WTC11 (cell line): ENCODE data around the gene SSR3. TPM values are rescaled to one million over a fixed set of nuclear protein-coding genes. Genes with fewer than 3 reads are reported as not detected.

ENCODE experiments used
- ATAC-seq: fragments of 200-7000 bp; cut with Tn5 transposase; 2 replicates; pipeline ENCODE4 v1.10.0; 2021; ENCODE audit warnings: mild to moderate bottlenecking, moderate library complexity
- CTCF ChIA-PET: fragments of 300-600 bp; sonication (Branson Sonifier 250); formaldehyde crosslinking; loops from one replicate; lab custom pipeline; 2021; ENCODE audit warnings: antibody characterized with exemption; lab: Charles Lee
- POLR2A ChIA-PET: fragments of 350-600 bp; sonication (Branson Sonifier 250); formaldehyde crosslinking; loops from one replicate; lab custom pipeline; 2021; ENCODE audit warnings: antibody characterized with exemption; lab: Charles Lee
- DNase-seq: peaks from one replicate; pipeline ENCODE4 v3.0.0; 2021; ENCODE audit warnings: low spot score
- H3K27ac Mint-ChIP-seq: 2 replicates; pipeline ENCODE4 v1.8.0; 2021; ENCODE audit warnings: mixed read lengths
- H3K27me3 Mint-ChIP-seq: 2 replicates; pipeline ENCODE4 v1.8.0; 2021; ENCODE audit warnings: low read depth, mild to moderate bottlenecking, moderate library complexity, mixed read lengths
- H3K36me3 Mint-ChIP-seq: 2 replicates; pipeline ENCODE4 v1.8.0; 2021; ENCODE audit warnings: mixed read lengths
- H3K4me1 Mint-ChIP-seq: 2 replicates; pipeline ENCODE4 v1.8.0; 2022; ENCODE audit warnings: mixed read lengths
- H3K4me3 Mint-ChIP-seq: 2 replicates; pipeline ENCODE4 v1.8.0; 2021; ENCODE audit warnings: mild to moderate bottlenecking, moderate library complexity, mixed read lengths
- H3K9me3 Mint-ChIP-seq: 2 replicates; pipeline ENCODE4 v1.8.0; 2021; ENCODE audit warnings: mixed read lengths
- ETV6 ChIP-seq: sonication (generic); formaldehyde crosslinking; IDR thresholded peaks from 2 replicates; pipeline ENCODE4 v1.8.1; 2022; ENCODE audit warnings: mild to moderate bottlenecking, missing genetic modification reagents
- FOXP4 ChIP-seq: sonication (generic); formaldehyde crosslinking; IDR thresholded peaks from 2 replicates; pipeline ENCODE4 v1.8.0; 2022; ENCODE audit warnings: mild to moderate bottlenecking, missing genetic modification reagents
- IRF2 ChIP-seq: sonication (generic); formaldehyde crosslinking; IDR thresholded peaks from 2 replicates; pipeline ENCODE4 v1.8.0; 2022; ENCODE audit warnings: low read depth, missing genetic modification reagents, borderline replicate concordance
- JAZF1 ChIP-seq: fragments of 250-450 bp; sonication (Bioruptor Pico); IDR thresholded peaks from 2 replicates; pipeline ENCODE4 v1.9.0; 2021; ENCODE audit warnings: moderate library complexity, mild to moderate bottlenecking, inconsistent platforms
- JUN ChIP-seq: sonication (generic); formaldehyde crosslinking; IDR thresholded peaks from 2 replicates; pipeline ENCODE4 v1.8.0; 2023; ENCODE audit warnings: mild to moderate bottlenecking, missing genetic modification reagents
- MLX ChIP-seq: sonication (generic); formaldehyde crosslinking; IDR thresholded peaks from 2 replicates; pipeline ENCODE4 v1.8.1; 2023; ENCODE audit warnings: mild to moderate bottlenecking, missing genetic modification reagents, moderate library complexity
- SMAD3 ChIP-seq: sonication (generic); formaldehyde crosslinking; IDR thresholded peaks from 2 replicates; pipeline ENCODE4 v1.8.0; 2022; ENCODE audit warnings: missing genetic modification reagents, mild to moderate bottlenecking, borderline replicate concordance
- TP53 ChIP-seq: sonication (generic); formaldehyde crosslinking; IDR thresholded peaks from 2 replicates; pipeline ENCODE4 v1.8.1; 2023; ENCODE audit warnings: mild to moderate bottlenecking, missing genetic modification reagents
- ZBTB21 ChIP-seq: sonication (generic); formaldehyde crosslinking; IDR thresholded peaks from 2 replicates; pipeline ENCODE4 v1.8.1; 2023; ENCODE audit warnings: mild to moderate bottlenecking, missing genetic modification reagents, borderline replicate concordance
- ZNF121 ChIP-seq: sonication (generic); formaldehyde crosslinking; IDR thresholded peaks from 2 replicates; pipeline ENCODE4 v1.8.0; 2023; ENCODE audit warnings: missing genetic modification reagents
- ZNF219 ChIP-seq: sonication (generic); formaldehyde crosslinking; IDR thresholded peaks from 2 replicates; pipeline ENCODE4 v1.8.0; 2023; ENCODE audit warnings: missing genetic modification reagents, mild to moderate bottlenecking, borderline replicate concordance
- ZNF232 ChIP-seq: sonication (generic); formaldehyde crosslinking; IDR thresholded peaks from 2 replicates; pipeline ENCODE4 v1.8.0; 2022; ENCODE audit warnings: mild to moderate bottlenecking, missing genetic modification reagents
- total RNA-seq: library from RNA; stranded (reverse); gene quantifications from 3 replicates; pipeline ENCODE4 v1.2.3, GENCODE V29; 2021
- TF ChIP-seq, protein P1 (sequence below): sonication (generic); formaldehyde crosslinking; IDR thresholded peaks from 2 replicates; pipeline ENCODE4 v1.8.0; 2022; ENCODE audit warnings: mild to moderate bottlenecking, missing genetic modification reagents
- TF ChIP-seq, protein P2 (sequence below): fragments of 250-450 bp; sonication (Bioruptor Pico); IDR thresholded peaks from 2 replicates; pipeline ENCODE4 v1.9.0; 2021; ENCODE audit warnings: mild to moderate bottlenecking
- TF ChIP-seq, protein P3 (sequence below): sonication (generic); formaldehyde crosslinking; IDR thresholded peaks from 2 replicates; pipeline ENCODE4 v1.8.0; 2022; ENCODE audit warnings: mild to moderate bottlenecking, missing genetic modification reagents
- TF ChIP-seq, protein P4 (sequence below): fragments of 250-450 bp; sonication (Bioruptor Pico); IDR thresholded peaks from 2 replicates; pipeline ENCODE4 v1.8.0; 2021; ENCODE audit warnings: mild to moderate bottlenecking
- TF ChIP-seq, protein P5 (sequence below): sonication (generic); formaldehyde crosslinking; conservative IDR thresholded peaks from 2 replicates; pipeline ENCODE4 v1.8.1; 2022; ENCODE audit warnings: mild to moderate bottlenecking, missing genetic modification reagents

SSR3 gene
- total RNA-seq, 1 experiment from 2014 or later = 162 TPM

DNA sequence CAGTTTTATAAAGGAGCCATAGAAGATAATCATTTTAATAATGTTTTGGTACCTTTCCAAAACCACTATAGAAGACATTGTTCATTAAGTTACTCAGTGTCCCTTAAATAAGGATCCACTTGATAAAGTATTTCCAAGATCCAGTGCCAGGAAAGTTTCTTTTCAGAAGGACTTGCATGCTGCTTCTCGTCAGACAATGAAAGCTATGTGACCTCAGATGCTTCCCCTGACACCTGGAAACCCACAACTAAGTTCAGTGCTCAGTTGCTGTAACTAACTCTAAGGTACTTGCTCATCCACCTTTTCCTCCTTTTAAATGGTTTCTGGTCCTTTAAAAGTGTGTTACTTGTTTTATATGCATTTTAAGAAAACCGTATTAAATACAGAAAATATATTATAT, 7.3 kb downstream of the SSR3 start (continued):
- TF ChIP-seq FOXP4 (CRISPR knock-in tag) = no peak

DNA sequence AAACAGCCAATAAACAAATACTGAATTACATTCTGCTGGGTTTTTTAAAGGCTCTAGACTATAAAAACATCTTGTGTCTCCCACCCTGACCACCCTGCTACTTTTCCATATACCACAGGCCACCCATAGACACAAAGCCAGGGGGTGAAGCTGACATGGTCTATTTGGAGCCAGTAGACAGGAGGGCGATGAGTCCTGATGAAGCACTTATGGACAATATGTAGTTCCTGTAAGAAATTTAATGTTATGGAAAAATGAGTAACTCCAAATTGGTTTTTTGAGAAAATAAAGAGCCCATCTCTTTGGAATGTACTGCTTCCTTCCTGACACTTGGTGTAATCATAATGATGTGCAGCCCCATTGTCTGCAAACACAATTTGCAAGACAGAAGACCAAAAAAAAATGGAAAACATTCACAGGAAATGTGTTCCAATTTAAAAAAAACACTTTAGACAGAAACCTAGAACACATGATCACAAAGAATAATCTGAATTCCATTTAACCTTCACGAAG, 11.8 kb downstream of the SSR3 start:
- CTCF ChIA-PET = interaction anchor here (0.9 to 1.4 kb wide), 3 partner anchors 11 to 132 kb away, joined by 3 to 4 read pairs (median 3); partner anchors contain the start of gene SSR3
- Mint-ChIP-seq H3K9me3 (no peaks in the 10 kb centered on the region), H3K27me3 (no peaks in the 10 kb centered on the region), H3K36me3 (peaks cover 59% of the 10 kb centered on the region), H3K27ac (no peak overlapping the region), H3K4me1 (no peaks in the 10 kb centered on the region), H3K4me3 (no peak overlapping the region)
- ATAC-seq = no peak
- DNase-seq = no peak
- TF ChIP-seq, protein P1, sequence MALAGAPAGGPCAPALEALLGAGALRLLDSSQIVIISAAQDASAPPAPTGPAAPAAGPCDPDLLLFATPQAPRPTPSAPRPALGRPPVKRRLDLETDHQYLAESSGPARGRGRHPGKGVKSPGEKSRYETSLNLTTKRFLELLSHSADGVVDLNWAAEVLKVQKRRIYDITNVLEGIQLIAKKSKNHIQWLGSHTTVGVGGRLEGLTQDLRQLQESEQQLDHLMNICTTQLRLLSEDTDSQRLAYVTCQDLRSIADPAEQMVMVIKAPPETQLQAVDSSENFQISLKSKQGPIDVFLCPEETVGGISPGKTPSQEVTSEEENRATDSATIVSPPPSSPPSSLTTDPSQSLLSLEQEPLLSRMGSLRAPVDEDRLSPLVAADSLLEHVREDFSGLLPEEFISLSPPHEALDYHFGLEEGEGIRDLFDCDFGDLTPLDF = no peak
- TF ChIP-seq ZBTB21 (CRISPR knock-in tag) (no peak), ETV6 (CRISPR knock-in tag) (no peak), IRF2 (no peak), ZNF232 (no peak), SMAD3 (CRISPR knock-in tag) (no peak), MLX (CRISPR knock-in tag) (no peak), ZNF219 (CRISPR knock-in tag) (no peak), JAZF1 (no peak), ZNF121 (CRISPR knock-in tag) (no peak), TP53 (CRISPR knock-in tag) (no peak), JUN (CRISPR knock-in tag) (no peak)
- TF ChIP-seq, protein P2, sequence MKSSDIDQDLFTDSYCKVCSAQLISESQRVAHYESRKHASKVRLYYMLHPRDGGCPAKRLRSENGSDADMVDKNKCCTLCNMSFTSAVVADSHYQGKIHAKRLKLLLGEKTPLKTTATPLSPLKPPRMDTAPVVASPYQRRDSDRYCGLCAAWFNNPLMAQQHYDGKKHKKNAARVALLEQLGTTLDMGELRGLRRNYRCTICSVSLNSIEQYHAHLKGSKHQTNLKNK (CRISPR knock-in tag) = no peak
- TF ChIP-seq, protein P3, sequence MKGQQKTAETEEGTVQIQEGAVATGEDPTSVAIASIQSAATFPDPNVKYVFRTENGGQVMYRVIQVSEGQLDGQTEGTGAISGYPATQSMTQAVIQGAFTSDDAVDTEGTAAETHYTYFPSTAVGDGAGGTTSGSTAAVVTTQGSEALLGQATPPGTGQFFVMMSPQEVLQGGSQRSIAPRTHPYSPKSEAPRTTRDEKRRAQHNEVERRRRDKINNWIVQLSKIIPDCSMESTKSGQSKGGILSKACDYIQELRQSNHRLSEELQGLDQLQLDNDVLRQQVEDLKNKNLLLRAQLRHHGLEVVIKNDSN (CRISPR knock-in tag) = no peak
- TF ChIP-seq, protein P4, sequence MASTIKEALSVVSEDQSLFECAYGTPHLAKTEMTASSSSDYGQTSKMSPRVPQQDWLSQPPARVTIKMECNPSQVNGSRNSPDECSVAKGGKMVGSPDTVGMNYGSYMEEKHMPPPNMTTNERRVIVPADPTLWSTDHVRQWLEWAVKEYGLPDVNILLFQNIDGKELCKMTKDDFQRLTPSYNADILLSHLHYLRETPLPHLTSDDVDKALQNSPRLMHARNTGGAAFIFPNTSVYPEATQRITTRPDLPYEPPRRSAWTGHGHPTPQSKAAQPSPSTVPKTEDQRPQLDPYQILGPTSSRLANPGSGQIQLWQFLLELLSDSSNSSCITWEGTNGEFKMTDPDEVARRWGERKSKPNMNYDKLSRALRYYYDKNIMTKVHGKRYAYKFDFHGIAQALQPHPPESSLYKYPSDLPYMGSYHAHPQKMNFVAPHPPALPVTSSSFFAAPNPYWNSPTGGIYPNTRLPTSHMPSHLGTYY (CRISPR knock-in tag) = no peak
- TF ChIP-seq, protein P5, sequence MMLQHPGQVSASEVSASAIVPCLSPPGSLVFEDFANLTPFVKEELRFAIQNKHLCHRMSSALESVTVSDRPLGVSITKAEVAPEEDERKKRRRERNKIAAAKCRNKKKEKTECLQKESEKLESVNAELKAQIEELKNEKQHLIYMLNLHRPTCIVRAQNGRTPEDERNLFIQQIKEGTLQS (CRISPR knock-in tag) = no peak
- POLR2A ChIA-PET = interaction anchor here (0.7 to 1.2 kb wide), 2 partner anchors 11 to 366 kb away, joined by 3 read pairs; partner anchors contain the start of gene SSR3
